Peyer's patch (tissue), 4 donors: Measurements from ENCODE around the gene FAM78A. TPM values are rescaled to one million over a fixed set of nuclear protein-coding genes. Genes with fewer than 3 reads are reported as not detected.

Experiments used
- DNase-seq, 3 donors: peaks; one replicate each; pipeline ENCODE4 v3.0.0-alpha.2; 2017 to 2019
- H3K27ac ChIP-seq, 4 donors: fragments of 200-600 bp; sonication (generic); one replicate each; pipeline ENCODE4 v1.5.1; 2016 to 2019
- H3K27me3 ChIP-seq, 2 donors: fragments of 200-600 bp; sonication (generic); one replicate each; pipeline ENCODE4 v1.5.1; 2019
- H3K36me3 ChIP-seq, 3 donors: fragments of 200-600 bp; sonication (generic); one replicate each; pipeline ENCODE4 v1.5.1; 2016 to 2019
- H3K4me1 ChIP-seq, 4 donors: fragments of 200-600 bp; sonication (generic); one replicate each; pipeline ENCODE4 v1.5.1; 2016 to 2019
- H3K4me3 ChIP-seq, 4 donors: fragments of 200-600 bp; sonication (generic); 1 replicate in 3 of 4; 2 replicates in 1 of 4; pipeline ENCODE4 v1.5.1; 2016 to 2019; ENCODE audit warnings: mild to moderate bottlenecking in 1 of 4
- H3K9me3 ChIP-seq, 4 donors: fragments of 200-600 bp; sonication (generic); one replicate each; pipeline ENCODE4 v1.5.1; 2016 to 2019; ENCODE audit warnings: mild to moderate bottlenecking in 1 of 4
- POLR2A ChIP-seq, 2 donors: fragments of 450-650 bp; IDR thresholded peaks; one replicate each; pipeline ENCODE4 v1.5.1; 2017; ENCODE audit warnings: antibody characterized with exemption in 2 of 2, mild to moderate bottlenecking in 2 of 2, moderate library complexity in 2 of 2
- total RNA-seq, 4 donors: library from RNA; depleted of rRNA; stranded (reverse); fragments of >200 nt; gene quantifications; one replicate each; pipeline ENCODE4 v1.1.0, GENCODE V29; 2016
- TF ChIP-seq, protein P1 (sequence below), 6 experiments: fragments of 450-650 bp in 4 of 6; fragments of 200-600 bp in 2 of 6; sonication (generic) in 1 of 6; IDR thresholded peaks; one replicate each; pipeline ENCODE4 v1.5.1; 2017 to 2019; ENCODE audit warnings: antibody characterized with exemption in 6 of 6, mild to moderate bottlenecking in 3 of 6, moderate library complexity in 1 of 6

FAM78A gene
- total RNA-seq, 4 donors from 2014 or later, result 0.95 to 8.3 (median 3.3) TPM

DNA sequence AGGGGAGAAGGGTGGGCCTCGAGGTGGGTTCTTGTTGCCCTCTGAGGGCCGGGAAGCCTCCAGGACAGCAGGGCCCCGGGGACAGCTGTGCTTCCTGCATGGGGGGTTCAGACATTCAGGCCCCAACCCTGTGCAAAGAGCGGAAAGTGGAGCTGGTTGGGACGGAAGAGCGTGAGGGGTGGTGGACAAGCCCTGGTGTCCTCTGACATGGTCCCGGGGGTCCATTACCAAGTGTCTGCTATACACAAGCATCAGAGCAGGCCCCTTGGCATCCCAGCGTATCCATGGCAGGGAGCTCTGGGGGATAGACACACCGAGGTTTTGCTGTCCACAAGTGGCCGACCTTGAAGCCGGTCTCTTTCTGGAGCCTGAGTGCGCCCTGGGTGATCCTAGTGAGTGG, 22.5 kb upstream of the FAM78A start:
- Histone ChIP-seq H3K4me3 (no peak overlapping the region), H3K4me1 (no peaks in the 10 kb centered on the region), H3K27me3 (no peaks in the 10 kb centered on the region), H3K36me3 (no peaks in the 10 kb centered on the region), H3K27ac (no peak overlapping the region), H3K9me3 (no peaks in the 10 kb centered on the region)
- no peak for DNase-seq
- TF ChIP-seq, protein P1, sequence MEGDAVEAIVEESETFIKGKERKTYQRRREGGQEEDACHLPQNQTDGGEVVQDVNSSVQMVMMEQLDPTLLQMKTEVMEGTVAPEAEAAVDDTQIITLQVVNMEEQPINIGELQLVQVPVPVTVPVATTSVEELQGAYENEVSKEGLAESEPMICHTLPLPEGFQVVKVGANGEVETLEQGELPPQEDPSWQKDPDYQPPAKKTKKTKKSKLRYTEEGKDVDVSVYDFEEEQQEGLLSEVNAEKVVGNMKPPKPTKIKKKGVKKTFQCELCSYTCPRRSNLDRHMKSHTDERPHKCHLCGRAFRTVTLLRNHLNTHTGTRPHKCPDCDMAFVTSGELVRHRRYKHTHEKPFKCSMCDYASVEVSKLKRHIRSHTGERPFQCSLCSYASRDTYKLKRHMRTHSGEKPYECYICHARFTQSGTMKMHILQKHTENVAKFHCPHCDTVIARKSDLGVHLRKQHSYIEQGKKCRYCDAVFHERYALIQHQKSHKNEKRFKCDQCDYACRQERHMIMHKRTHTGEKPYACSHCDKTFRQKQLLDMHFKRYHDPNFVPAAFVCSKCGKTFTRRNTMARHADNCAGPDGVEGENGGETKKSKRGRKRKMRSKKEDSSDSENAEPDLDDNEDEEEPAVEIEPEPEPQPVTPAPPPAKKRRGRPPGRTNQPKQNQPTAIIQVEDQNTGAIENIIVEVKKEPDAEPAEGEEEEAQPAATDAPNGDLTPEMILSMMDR (IDR thresholded peaks at IDR 0.05), result no peak
- no peak for TF ChIP-seq POLR2A (IDR thresholded peaks at IDR 0.05)

DNA sequence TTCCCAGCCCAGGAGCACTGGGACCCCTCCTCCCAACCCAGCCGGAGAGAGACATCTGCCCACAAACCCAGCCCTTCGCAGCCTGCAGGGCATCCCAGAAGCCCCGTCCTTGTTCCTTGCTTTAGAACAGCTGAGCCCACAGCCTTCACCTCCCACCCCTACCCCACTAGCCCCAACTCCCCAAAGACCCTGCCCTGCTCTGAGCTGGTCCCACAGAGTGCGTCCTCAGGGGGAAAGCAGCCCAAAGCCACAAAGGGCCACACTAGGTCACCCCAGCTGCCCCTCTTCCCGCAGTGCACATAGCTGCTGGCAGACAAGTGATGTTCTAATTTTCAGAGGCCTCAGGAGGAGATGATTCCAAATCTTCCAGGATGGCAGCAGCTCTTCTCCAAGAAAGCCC, 22.0 kb upstream of the FAM78A start:
- Histone ChIP-seq H3K36me3 (no peaks in the 10 kb centered on the region), H3K27me3 (no peaks in the 10 kb centered on the region), H3K4me1 (no peaks in the 10 kb centered on the region), H3K4me3 (no peak overlapping the region), H3K9me3 (no peaks in the 10 kb centered on the region), H3K27ac (no peak overlapping the region)
- DNase-seq, result no peak
- TF ChIP-seq POLR2A (IDR thresholded peaks at IDR 0.05), result no peak
- TF ChIP-seq, protein P1 (IDR thresholded peaks at IDR 0.05), result no peak

DNA sequence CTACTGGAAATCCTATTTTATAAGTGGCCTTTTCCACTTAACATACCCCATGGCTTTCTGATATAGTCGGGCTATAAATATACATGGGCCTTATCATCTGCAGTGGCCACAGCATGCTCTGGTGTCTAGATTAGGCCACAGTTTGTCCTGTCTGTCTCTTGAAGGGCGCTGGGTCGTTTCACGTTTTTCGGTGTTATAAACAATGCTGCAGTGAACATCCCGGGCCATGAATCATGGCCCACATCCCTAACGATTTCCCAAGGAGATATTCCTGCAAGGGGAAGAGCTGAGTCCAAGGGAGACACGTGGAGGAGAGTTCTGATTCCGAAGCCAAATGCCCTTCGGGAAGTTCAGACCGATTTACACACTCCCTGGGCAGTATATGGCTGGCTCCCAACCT, 21.6 kb upstream of the FAM78A start:
- no peak for DNase-seq
- Histone ChIP-seq H3K4me1 (no peaks in the 10 kb centered on the region), H3K27me3 (no peaks in the 10 kb centered on the region), H3K36me3 (no peaks in the 10 kb centered on the region), H3K4me3 (no peak overlapping the region), H3K27ac (no peak overlapping the region), H3K9me3 (no peaks in the 10 kb centered on the region)
- no peak for TF ChIP-seq POLR2A (IDR thresholded peaks at IDR 0.05)
- TF ChIP-seq, protein P1 (IDR thresholded peaks at IDR 0.05), result no peak

DNA sequence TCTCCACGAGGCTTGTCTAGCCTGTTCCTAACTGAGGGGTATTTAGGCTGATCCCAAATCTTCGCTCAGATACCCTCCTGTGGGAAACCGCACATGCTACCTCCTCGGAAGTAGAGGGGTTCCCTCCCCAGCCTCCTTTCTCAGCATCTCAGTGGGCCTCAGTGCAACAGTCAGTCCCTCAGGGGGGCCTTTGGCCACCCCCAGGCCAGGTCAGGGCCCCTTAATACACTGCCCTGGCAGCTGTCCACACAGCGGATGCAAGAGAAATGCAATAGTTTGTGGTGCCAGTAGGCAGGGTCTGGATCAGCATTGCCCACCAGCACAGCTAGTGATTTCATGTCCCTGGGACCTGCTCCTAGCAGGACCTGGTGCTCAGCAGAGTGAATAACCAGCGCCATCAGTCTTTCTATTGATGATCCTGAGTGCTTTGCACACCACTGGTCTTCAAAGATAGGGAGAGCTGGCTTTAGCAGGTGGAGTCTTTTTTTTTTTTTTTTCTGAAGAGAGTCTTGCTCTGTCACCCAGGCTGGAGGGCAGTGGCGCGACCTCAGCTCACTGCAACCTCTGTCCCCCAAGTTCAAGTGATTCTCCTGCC, 20.7 kb upstream of the FAM78A start:
- DNase-seq, result no peak
- H3K4me1 ChIP-seq, result no peaks in the 10 kb centered on the region
- TF ChIP-seq POLR2A (IDR thresholded peaks at IDR 0.05), result no peak
- TF ChIP-seq, protein P1 (IDR thresholded peaks at IDR 0.05), result no peak
- no peaks in the 10 kb centered on the region for H3K9me3 ChIP-seq
- no peak overlapping the region for H3K27ac ChIP-seq
- H3K4me3 ChIP-seq, result no peak overlapping the region
- H3K27me3 ChIP-seq, result no peaks in the 10 kb centered on the region
- no peaks in the 10 kb centered on the region for H3K36me3 ChIP-seq

DNA sequence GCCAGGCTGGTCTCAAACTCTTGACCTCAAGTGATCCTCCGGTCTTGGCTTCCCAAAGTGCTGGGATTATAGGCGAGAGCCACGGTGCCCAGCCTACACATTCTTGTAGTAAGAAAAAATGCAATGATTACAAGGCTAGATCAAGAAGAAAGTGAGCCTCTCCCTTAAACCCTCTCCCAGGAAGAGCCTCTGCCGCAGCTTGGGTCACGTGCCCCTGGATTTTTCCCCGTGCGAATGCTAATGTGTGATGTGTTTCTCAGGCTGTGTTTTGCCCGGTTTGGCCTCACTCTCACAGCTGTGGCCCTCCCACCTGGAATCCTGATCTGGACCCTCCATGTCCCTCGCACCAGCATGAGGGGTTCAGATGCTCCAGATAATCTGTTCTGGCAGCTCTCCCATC, 20.1 kb upstream of the FAM78A start:
- no peaks in the 10 kb centered on the region for H3K36me3 ChIP-seq
- H3K4me1 ChIP-seq, result no peaks in the 10 kb centered on the region
- no peaks in the 10 kb centered on the region for H3K27me3 ChIP-seq
- TF ChIP-seq, protein P1 (IDR thresholded peaks at IDR 0.05), result no peak
- TF ChIP-seq POLR2A (IDR thresholded peaks at IDR 0.05), result no peak
- H3K27ac ChIP-seq, result no peak overlapping the region
- no peak for DNase-seq
- no peaks in the 10 kb centered on the region for H3K9me3 ChIP-seq
- no peak overlapping the region for H3K4me3 ChIP-seq

DNA sequence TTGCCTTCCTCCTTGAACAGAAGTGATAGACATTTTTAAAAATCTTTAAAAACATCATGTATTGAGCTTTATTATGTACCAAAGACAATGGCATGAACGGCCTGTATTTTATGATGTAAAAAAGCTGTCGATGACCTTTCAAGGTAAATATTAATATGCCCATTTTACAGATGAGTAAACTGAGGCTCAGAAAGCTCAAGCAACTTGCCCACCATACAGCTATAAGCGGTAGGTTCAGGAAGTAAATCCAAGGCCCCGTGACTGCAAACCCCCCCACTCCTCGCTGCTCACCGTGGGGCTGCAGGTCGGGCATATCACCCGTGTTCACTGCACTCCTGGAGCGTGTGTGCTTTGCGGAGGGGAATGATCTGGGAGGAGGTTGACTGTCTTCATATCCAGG, 16.6 kb upstream of the FAM78A start:
- no peak for TF ChIP-seq POLR2A (IDR thresholded peaks at IDR 0.05)
- TF ChIP-seq, protein P1 (IDR thresholded peaks at IDR 0.05), result no peak
- no peak for DNase-seq
- Histone ChIP-seq H3K27me3 (no peaks in the 10 kb centered on the region), H3K4me3 (no peak overlapping the region), H3K9me3 (no peaks in the 10 kb centered on the region), H3K27ac (no peak overlapping the region), H3K36me3 (no peaks in the 10 kb centered on the region), H3K4me1 (no peaks in the 10 kb centered on the region)
